ENCODE data around the gene PUM1. TPM values are rescaled to one million over a fixed set of nuclear protein-coding genes. Genes with fewer than 3 reads are reported as not detected.

Gene PUM1
- total and polyA plus RNA-seq, 2 of the 4 experiments (the other 2 are of a cell fraction), result 75.4 to 137 TPM

DNA sequence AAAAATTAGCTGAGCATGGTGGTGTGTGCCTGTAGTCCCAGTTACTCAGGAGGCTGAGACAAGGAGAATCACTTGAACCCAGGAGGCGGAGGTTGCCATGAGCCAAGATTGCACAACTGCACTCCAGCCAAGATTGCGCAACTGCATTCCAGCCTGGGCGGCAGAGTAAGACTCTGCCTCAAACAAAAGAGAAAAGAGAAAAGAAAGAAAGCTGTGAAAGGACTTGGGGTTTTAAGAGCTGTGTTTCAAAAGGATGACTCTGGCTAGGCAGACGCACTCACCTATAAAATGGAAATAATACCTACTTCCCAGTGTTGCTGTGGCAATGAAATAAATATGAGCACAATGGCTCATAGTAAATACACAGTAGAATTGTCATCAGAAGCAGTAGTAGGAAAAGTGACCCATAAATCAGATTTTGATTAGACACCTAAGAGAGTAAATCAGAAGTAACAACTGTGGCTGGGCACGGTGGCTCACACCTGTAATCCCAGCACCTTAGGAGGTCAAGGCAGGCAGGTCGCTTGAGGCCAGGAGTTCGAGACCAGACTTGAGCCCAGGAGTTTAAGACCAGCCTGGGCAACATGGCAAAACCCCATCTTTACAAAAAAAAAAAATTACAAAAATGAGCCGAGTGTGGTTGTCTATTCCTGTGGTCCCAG lies 45.9 kb upstream of the PUM1 start:
- WGBS, 2 experiments (ENCODE audit: extremely low coverage in 2 of 2, insufficient read length in 1 of 2), result no CpG with 5 or more reads among the region's 8 CpGs
- Histone ChIP-seq H3K9ac (ENCODE audit: low read depth, low read length) (no peak overlapping the region), H2BK120ac (ENCODE audit: low read depth, low read length) (no peak overlapping the region), H2BK20ac (ENCODE audit: low read depth, low read length) (no peak overlapping the region), H2BK5ac (ENCODE audit: low read depth, low read length, poor library complexity, severe bottlenecking) (no peak overlapping the region), H3K79me1 (ENCODE audit: low read depth in 1 of 2, low read length in 2 of 2) (no peaks in the 10 kb centered on the region), H3K27ac (ENCODE audit: insufficient read depth, low read length) (peak overlapping the region; percentile 33; the same call in 1 of the 2 replicates), H3K4me1 (ENCODE audit: control insufficient read depth, insufficient read depth, low read length) (0 out of 2 replicates have a peak, but pooled peaks cover 2% of the 10 kb centered on the region), H3K23ac (ENCODE audit: low read depth, low read length) (no peak overlapping the region), H2BK15ac (ENCODE audit: low read depth, low read length) (no peak overlapping the region), H3K9me3 (ENCODE audit: control insufficient read depth, insufficient read depth, low read length) (no peaks in the 10 kb centered on the region), H3K4me3 (ENCODE audit: insufficient read depth, low read depth, low read length) (no peak overlapping the region), H2AFZ (replicated peaks; ENCODE audit: low read length, poor library complexity) (no peak overlapping the region), H3K14ac (replicated peaks; ENCODE audit: low read depth, low read length) (no peak overlapping the region), H3K4me2 (ENCODE audit: low read depth, low read length) (no peak overlapping the region), H2AK5ac (ENCODE audit: low read depth, low read length) (no peak overlapping the region), H3K36me3 (ENCODE audit: control insufficient read depth, insufficient read depth, low read length) (no peaks in the 10 kb centered on the region), H3K56ac (ENCODE audit: extremely low read depth, insufficient read depth, low read length) (no peak overlapping the region), H4K8ac (ENCODE audit: low read depth in 2 of 2, low read length in 2 of 2) (0 out of 4 replicates have a peak overlapping the region, but pooled peaks of 1 of the 2 experiments have one; percentile 64), H3K9me1 (ENCODE audit: insufficient read depth, low read length) (no peaks in the 10 kb centered on the region), H2AK9ac (replicated peaks; ENCODE audit: low read depth, low read length, poor library complexity) (no peak overlapping the region), H3K18ac (ENCODE audit: low read depth, low read length) (peak overlapping the region; percentile 60; the same call in 1 of the 2 replicates), H4K5ac (ENCODE audit: low read depth, low read length) (no peak overlapping the region), H3K4ac (ENCODE audit: low read depth, low read length) (no peak overlapping the region), H4K20me1 (ENCODE audit: insufficient read depth, low read length) (no peaks in the 10 kb centered on the region), H4K91ac (ENCODE audit: insufficient read depth, low read depth, low read length) (no peak overlapping the region), H3K27me3 (ENCODE audit: control insufficient read depth, insufficient read depth, low read length) (no peaks in the 10 kb centered on the region; the same call in 1 of the 2 replicates)
- DNase-seq (peak; percentile 34), ATAC-seq (ENCODE audit: low read depth) (peak; percentile 42)
- no TSS peak for BruUV-seq (replicated peaks)
- in situ Hi-C loops (cut with MboI; ENCODE audit: low sequenced_read_pairs) (no loop called here), intact Hi-C loops (cut with micrococcal nuclease) (no loop called here), dilution Hi-C loops (cut with HindIII; ENCODE audit: low sequenced_read_pairs, unreplicated experiment) (no loop called here)
- ChIA-PET POLR2A (ENCODE audit: unreplicated experiment) (no interaction called here), CTCF (no interaction called here)
- peak; percentile 97 for TF ChIP-seq CEBPB (IDR thresholded peaks at IDR 0.05; ENCODE audit: low read depth, low read length)
- TF ChIP-seq MXI1 (IDR thresholded peaks at IDR 0.05; ENCODE audit: borderline replicate concordance, low read depth, low read length), result no peak

All from IMR-90 (cell line).